Measurements from ENCODE around the gene P2RX3.

The P2RX3 gene

GRCh38 chr11:57344826-57345225, 6.7 kb downstream of the P2RX3 start:
- no peak for TF ChIP-seq CTCF (IDR thresholded peaks at IDR 0.05)

- peak; percentile 75 for TF ChIP-seq CTCF (IDR thresholded peaks at IDR 0.05)
Observed at GRCh38 chr11:57345555-57346211, 7.5 kb downstream of the P2RX3 start.

- TF ChIP-seq CTCF (IDR thresholded peaks at IDR 0.05) = no peak
Observed at GRCh38 chr11:57347336-57347735, 9.2 kb downstream of the P2RX3 start.

- no peak for TF ChIP-seq CTCF (IDR thresholded peaks at IDR 0.05)
Observed at GRCh38 chr11:57348052-57348451, 9.9 kb downstream of the P2RX3 start.

GRCh38 chr11:57348636-57349313, 10.6 kb downstream of the P2RX3 start:
- no peak for TF ChIP-seq CTCF (IDR thresholded peaks at IDR 0.05)

GRCh38 chr11:57349491-57350274, 11.5 kb downstream of the P2RX3 start:
- TF ChIP-seq CTCF (IDR thresholded peaks at IDR 0.05) = peak; percentile 93

GRCh38 chr11:57353036-57353435, 14.9 kb downstream of the P2RX3 start:
- no peak for TF ChIP-seq CTCF (IDR thresholded peaks at IDR 0.05)
